ENCODE results near the gene ARHGAP33. TPM values are rescaled to one million over a fixed set of nuclear protein-coding genes. Genes with fewer than 3 reads are reported as not detected.

The ARHGAP33 gene
- total and polyA plus RNA-seq, 2 donors (not counting 3 experiments of a cell fraction or from before 2014, with no cell fraction given): 11.0 to 18.4 TPM

- Histone ChIP-seq H4K20me1 (replicated peaks; ENCODE audit: control insufficient read depth, extremely low read depth, insufficient read depth, low read length) (no peaks in the 10 kb centered on the region), H3K4me3 (replicated peaks in 1 of 3; ENCODE audit: insufficient read depth in 1 of 3, low read depth in 1 of 3, low read length in 3 of 3) (peak overlapping the region; percentile 50 to 78 (median 62)), H2AFZ (ENCODE audit: low read depth, low read length) (peak overlapping the region; percentile 83), H3K9me1 (replicated peaks; ENCODE audit: control insufficient read depth, extremely low read depth, insufficient read depth, low read length) (no peaks in the 10 kb centered on the region), H3K4me1 (ENCODE audit: control insufficient read depth, extremely low read depth, insufficient read depth, low read length) (peaks cover 14% of the 10 kb centered on the region), H3K36me3 (ENCODE audit: control insufficient read depth in 2 of 2, extremely low read depth in 1 of 2, insufficient read depth in 2 of 2, low read length in 2 of 2) (peaks cover 5 to 27% of the 10 kb centered on the region in 2 experiments), H3K27ac (ENCODE audit: insufficient read depth, low read depth, low read length) (peak overlapping the region; percentile 7), H3K9ac (replicated peaks; ENCODE audit: extremely low read depth, insufficient read depth, low read length) (peak overlapping the region; percentile 57), H3K9me3 (replicated peaks; ENCODE audit: control insufficient read depth, insufficient read depth, low read length) (no peaks in the 10 kb centered on the region), H3K79me2 (ENCODE audit: control insufficient read depth, insufficient read depth, low read length) (no peaks in the 10 kb centered on the region), H3K4me2 (ENCODE audit: insufficient read depth, low read length) (peak overlapping the region; percentile 85), H3K27me3 (ENCODE audit: control insufficient read depth in 2 of 2, insufficient read depth in 2 of 2, low read length in 2 of 2) (no peaks in the 10 kb centered on the region)
- dilution Hi-C loops (cut with MboI; ENCODE audit: extremely low pct_ligation_motif_present, low sequenced_read_pairs) (no loop called here), intact Hi-C loops (cut with micrococcal nuclease) (loop anchor here (1.0 kb wide), 2 partner anchors 23 to 46 kb away; no protein-coding TSS in a partner anchor)
- TF ChIP-seq MYC (IDR thresholded peaks at IDR 0.05; ENCODE audit: low read depth, low read length) (no peak), MAX (IDR thresholded peaks at IDR 0.05; ENCODE audit: insufficient read depth, insufficient read length) (no peak), CTCF (IDR thresholded peaks at IDR 0.05; ENCODE audit: extremely low read depth in 1 of 2, insufficient read depth in 1 of 2, low read depth in 1 of 2, low read length in 2 of 2) (no peak), POLR2A (IDR thresholded peaks at IDR 0.05; ENCODE audit: low read depth, low read length) (no peak), JUN (IDR thresholded peaks at IDR 0.05; ENCODE audit: borderline replicate concordance, insufficient read depth, insufficient read length, low read depth) (no peak), GATA2 (IDR thresholded peaks at IDR 0.05; ENCODE audit: insufficient read depth, insufficient read length, low read depth, low read length) (no peak), POLR2AphosphoS5 (IDR thresholded peaks at IDR 0.05; ENCODE audit: insufficient read depth, low read depth, low read length) (no peak)
- no TSS peak for BruUV-seq (replicated peaks)
- FAIRE-seq (no peak), DNase-seq (ENCODE audit: low read depth, low spot score) (no peak)
- POLR2A ChIA-PET: interaction anchor here (1.0 kb wide), 1 partner anchor 17 kb away, joined by 3 read pairs; no protein-coding TSS in a partner anchor
- CTCF ChIA-PET: interaction anchor here (0.8 to 1.6 kb wide), 6 partner anchors 8 to 191 kb away, joined by 3 to 5 read pairs (median 3); partner anchors contain the start of gene LIN37
These were observed 35.3 kb upstream of the ARHGAP33 start for GRCh38 chr19:35740108-35740422.

Data from endothelial cell of umbilical vein (primary cell).